Measurements from ENCODE around the gene UIMC1. TPM values are rescaled to one million over a fixed set of nuclear protein-coding genes. Genes with fewer than 3 reads are reported as not detected.

The UIMC1 gene
- total and polyA plus RNA-seq, 2 of the 4 experiments (the other 2 are of a cell fraction), result 19.5 to 27.6 TPM

DNA sequence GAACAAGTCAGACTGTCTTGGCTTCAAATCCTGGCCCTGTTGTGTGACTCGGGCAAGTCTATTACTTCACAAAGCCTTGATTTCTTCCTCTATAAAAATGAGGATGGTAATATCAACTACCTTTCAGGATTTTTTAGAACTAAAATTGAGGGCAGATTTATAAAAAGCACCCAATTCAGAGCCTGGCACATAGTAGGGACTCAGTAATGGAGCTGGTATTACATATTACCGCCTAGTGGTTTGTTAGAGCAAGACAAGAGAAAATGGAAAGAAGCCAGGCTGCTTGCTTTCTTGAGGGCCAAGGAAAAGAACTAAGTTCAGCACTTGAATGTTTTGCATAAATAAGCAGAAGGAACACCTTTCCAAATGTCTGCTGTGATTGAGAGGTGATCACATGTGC lies 35.4 kb upstream of the UIMC1 start:
- Histone ChIP-seq H4K20me1 (ENCODE audit: insufficient read depth, low read length) (no peaks in the 10 kb centered on the region; the same call in 1 of the 2 replicates), H2BK5ac (ENCODE audit: low read depth, low read length, poor library complexity, severe bottlenecking) (no peak overlapping the region), H4K5ac (ENCODE audit: low read depth, low read length) (no peak overlapping the region), H3K79me1 (ENCODE audit: low read depth in 1 of 2, low read length in 2 of 2) (peaks cover 20 to 33% of the 10 kb centered on the region in 2 experiments), H4K91ac (ENCODE audit: insufficient read depth, low read depth, low read length) (no peak overlapping the region), H3K4me2 (ENCODE audit: low read depth, low read length) (no peak overlapping the region), H3K36me3 (ENCODE audit: control insufficient read depth, insufficient read depth, low read length) (peaks cover 21% of the 10 kb centered on the region), H3K9ac (ENCODE audit: low read depth, low read length) (no peak overlapping the region), H3K27me3 (ENCODE audit: control insufficient read depth, insufficient read depth, low read length) (no peaks in the 10 kb centered on the region), H4K8ac (ENCODE audit: low read depth in 2 of 2, low read length in 2 of 2) (no peak overlapping the region), H3K14ac (replicated peaks; ENCODE audit: low read depth, low read length) (no peak overlapping the region), H2BK15ac (ENCODE audit: low read depth, low read length) (no peak overlapping the region), H3K56ac (ENCODE audit: extremely low read depth, insufficient read depth, low read length) (no peak overlapping the region), H3K4me1 (ENCODE audit: control insufficient read depth, insufficient read depth, low read length) (peaks cover 2% of the 10 kb centered on the region), H2AK5ac (ENCODE audit: low read depth, low read length) (no peak overlapping the region), H3K4ac (ENCODE audit: low read depth, low read length) (no peak overlapping the region), H3K18ac (ENCODE audit: low read depth, low read length) (no peak overlapping the region), H3K9me1 (ENCODE audit: insufficient read depth, low read length) (peaks cover 5% of the 10 kb centered on the region), H3K27ac (ENCODE audit: insufficient read depth, low read length) (no peak overlapping the region), H3K23ac (ENCODE audit: low read depth, low read length) (no peak overlapping the region), H2AFZ (replicated peaks; ENCODE audit: low read length, poor library complexity) (no peak overlapping the region), H2AK9ac (replicated peaks; ENCODE audit: low read depth, low read length, poor library complexity) (no peak overlapping the region), H2BK20ac (ENCODE audit: low read depth, low read length) (no peak overlapping the region), H2BK120ac (ENCODE audit: low read depth, low read length) (no peak overlapping the region), H3K4me3 (ENCODE audit: insufficient read depth, low read depth, low read length) (no peak overlapping the region), H3K9me3 (ENCODE audit: control insufficient read depth, insufficient read depth, low read length) (no peaks in the 10 kb centered on the region)
- DNase-seq (no peak), ATAC-seq (ENCODE audit: low read depth) (no peak)
- dilution Hi-C loops (cut with HindIII; ENCODE audit: low sequenced_read_pairs, unreplicated experiment), result no loop called here
- in situ Hi-C loops (cut with MboI; ENCODE audit: low sequenced_read_pairs), result no loop called here
- ChIA-PET CTCF (interaction anchor here (1.7 kb wide), 1 partner anchor 20 kb away, joined by 3 read pairs; the partner anchor contains the start of gene ZNF346), POLR2A (ENCODE audit: unreplicated experiment) (no interaction called here)
- TF ChIP-seq MAFK (IDR thresholded peaks at IDR 0.05; ENCODE audit: low read depth, low read length), result no peak
- no peak for TF ChIP-seq RAD21 (IDR thresholded peaks at IDR 0.05; ENCODE audit: low read length)
- TF ChIP-seq, protein P1, sequence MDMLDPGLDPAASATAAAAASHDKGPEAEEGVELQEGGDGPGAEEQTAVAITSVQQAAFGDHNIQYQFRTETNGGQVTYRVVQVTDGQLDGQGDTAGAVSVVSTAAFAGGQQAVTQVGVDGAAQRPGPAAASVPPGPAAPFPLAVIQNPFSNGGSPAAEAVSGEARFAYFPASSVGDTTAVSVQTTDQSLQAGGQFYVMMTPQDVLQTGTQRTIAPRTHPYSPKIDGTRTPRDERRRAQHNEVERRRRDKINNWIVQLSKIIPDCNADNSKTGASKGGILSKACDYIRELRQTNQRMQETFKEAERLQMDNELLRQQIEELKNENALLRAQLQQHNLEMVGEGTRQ (IDR thresholded peaks at IDR 0.05; ENCODE audit: low read depth, low read length), result no peak
- TF ChIP-seq CEBPB (IDR thresholded peaks at IDR 0.05; ENCODE audit: low read depth, low read length), result no peak
- no peak for TF ChIP-seq BHLHE40 (IDR thresholded peaks at IDR 0.05; ENCODE audit: low read depth, low read length)
- no peak for TF ChIP-seq CHD1 (IDR thresholded peaks at IDR 0.05; ENCODE audit: low read depth, low read length)
- no peak for TF ChIP-seq SMC3 (IDR thresholded peaks at IDR 0.05; ENCODE audit: low read depth, low read length)
- BruUV-seq (replicated peaks), result no TSS peak
- intact Hi-C loops (cut with micrococcal nuclease), result no loop called here
- WGBS, 2 experiments (ENCODE audit: extremely low coverage in 2 of 2, insufficient read length in 1 of 2), result no CpG with 5 or more reads among the region's 2 CpGs

Measured in IMR-90 (cell line).